GM20431 (cell line): ENCODE measurements around the gene MBD5.

ENCODE experiments used
- in situ Hi-C: fragments of 300-500 bp; cut with MseI, MboI; formaldehyde crosslinking; loops from one replicate; pipeline ENCODE4 v1.15.0; 2020; ENCODE audit warnings: low sequenced_read_pairs; ENCODE audit not compliant: unreplicated experiment

The MBD5 gene

GRCh38 chr2:148102641-148103040 is 81.8 kb downstream of the MBD5 start:
- in situ Hi-C loops: no loop called here

DNA sequence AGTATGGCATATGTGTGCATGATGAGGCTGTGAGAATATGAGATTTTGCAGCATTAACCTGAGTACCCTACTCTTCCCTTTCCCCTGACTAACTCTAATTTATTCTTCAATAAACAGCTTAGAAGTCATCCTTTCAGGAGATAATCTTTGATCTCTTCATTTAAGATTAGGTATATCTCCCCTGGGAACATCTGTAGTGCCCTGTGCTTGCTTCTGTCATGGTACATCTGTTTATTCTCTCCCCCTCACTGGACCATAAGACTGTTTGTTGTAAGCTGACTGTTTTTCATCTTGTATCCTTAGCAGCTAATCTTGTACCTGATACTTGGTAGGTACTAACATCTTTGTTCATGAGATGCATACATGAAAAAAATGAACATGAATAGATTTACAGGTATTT is 83.1 kb downstream of the MBD5 start:
- in situ Hi-C loops: no loop called here

GRCh38 chr2:148106331-148106730 is 85.4 kb downstream of the MBD5 start:
- in situ Hi-C loops: no loop called here

DNA sequence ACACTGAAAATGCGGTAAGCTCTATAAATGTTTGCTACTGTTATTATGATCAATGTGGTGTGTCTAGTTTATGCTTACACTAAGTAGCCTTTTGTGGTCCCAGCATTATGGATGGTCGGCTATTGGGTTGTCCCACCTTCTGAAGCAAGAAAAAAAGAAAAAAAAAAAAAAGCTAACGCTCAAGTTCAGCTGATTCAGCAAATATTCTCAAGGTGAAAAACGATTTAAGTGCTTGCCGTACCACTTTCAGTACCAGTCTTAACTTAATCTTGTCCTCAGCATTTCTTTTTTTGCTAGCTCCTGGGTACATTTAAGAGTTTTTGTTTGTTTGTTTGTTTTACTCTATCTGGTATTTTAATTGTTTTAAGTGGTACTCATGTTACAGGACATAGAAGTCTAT is 87.5 kb downstream of the MBD5 start:
- in situ Hi-C loops: no loop called here

GRCh38 chr2:148110184-148110583 is 89.3 kb downstream of the MBD5 start:
- in situ Hi-C loops: no loop called here

DNA sequence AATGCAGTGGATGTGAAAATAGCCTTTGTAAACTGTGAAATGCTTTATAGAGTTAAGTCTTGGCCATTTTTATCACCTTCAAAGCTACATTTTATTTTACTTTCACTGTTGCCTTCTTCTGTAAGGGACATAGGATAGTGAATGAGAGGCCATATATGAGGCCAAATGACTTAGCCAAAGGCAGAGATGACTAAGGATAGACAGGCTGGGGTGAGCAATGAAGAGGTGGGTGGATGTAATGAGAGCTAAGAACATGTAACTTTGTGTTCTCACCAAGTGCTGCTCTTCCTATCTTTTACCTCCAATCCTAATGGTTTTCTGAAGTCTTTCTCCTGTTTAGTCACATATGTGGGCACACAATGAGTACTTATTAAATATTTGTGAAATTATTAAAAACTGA is 101.9 kb downstream of the MBD5 start:
- in situ Hi-C loops: no loop called here

GRCh38 chr2:148124271-148124670 is 103.4 kb downstream of the MBD5 start:
- in situ Hi-C loops: no loop called here

- in situ Hi-C loops: no loop called here
These were observed 109.7 kb downstream of the MBD5 start for GRCh38 chr2:148130581-148130980.

GRCh38 chr2:148132412-148132811 is 111.5 kb downstream of the MBD5 start:
- in situ Hi-C loops: no loop called here

DNA sequence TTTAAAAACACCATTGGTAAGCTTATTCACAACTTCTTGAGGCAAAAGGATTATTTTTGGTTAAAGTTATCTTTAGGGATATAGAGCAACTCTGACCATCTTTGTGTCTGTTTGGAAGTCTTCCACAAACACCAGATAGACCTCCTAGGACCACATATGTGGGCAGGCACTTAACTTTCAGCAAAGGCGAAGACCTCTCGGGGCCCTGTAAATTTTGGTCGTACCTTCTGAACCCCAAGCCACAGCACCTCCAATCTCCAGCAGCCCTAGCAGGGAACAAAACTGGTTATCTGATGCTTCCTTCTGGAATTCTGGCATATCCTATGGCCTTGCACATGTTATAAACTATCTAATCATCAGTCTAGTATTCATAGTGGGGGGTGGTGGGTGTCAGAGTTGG is 114.8 kb downstream of the MBD5 start:
- in situ Hi-C loops: no loop called here

DNA sequence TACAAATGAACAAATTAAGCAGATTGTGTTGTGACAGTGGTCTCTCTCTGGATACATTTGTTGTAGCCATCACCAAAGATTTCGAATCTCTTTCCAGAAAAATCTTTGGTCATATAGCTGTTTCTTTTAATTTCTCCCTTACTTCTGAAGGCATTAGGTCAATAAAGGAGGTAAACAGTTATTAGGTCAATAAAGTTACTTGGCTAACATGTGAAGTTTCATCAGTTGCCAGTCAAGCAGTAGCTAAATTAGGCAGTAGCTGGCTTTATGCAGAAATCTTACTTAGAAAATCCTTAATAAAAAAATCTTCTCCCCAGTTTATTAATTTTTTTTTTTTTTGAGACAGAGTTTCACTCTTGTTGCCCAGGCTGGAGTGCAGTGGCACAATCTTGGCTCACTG is 115.5 kb downstream of the MBD5 start:
- in situ Hi-C loops: no loop called here

- in situ Hi-C loops: no loop called here
These were observed 141.1 kb downstream of the MBD5 start for GRCh38 chr2:148161909-148162435.

- in situ Hi-C loops: no loop called here
These were observed 142.0 kb downstream of the MBD5 start for GRCh38 chr2:148162871-148163270.

- in situ Hi-C loops: no loop called here
These were observed 145.1 kb downstream of the MBD5 start for GRCh38 chr2:148165975-148166374.

DNA sequence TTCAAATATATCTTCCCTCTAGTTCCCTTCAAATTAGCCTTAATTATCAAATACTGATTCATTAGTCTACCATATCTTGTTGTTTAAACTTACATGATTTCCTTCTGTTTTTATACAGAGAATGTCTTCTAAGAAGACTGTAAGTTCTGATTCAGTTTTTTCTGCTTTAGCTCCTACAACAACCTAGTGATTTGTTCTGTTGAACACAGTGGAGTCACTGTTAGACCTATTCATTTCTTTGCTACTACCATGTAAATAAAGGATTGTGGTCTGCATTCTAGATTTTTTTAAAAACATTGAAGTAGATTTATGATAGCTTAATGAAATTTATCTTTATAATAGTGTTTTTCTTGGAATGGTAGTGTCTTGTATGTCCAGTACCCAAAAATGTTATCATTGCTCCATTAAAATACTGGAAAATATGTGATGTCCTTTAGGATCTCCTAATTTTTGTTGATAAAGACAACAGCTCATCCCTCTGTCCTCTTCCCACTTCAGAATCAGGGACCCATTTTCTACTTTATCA is 146.4 kb downstream of the MBD5 start:
- in situ Hi-C loops: no loop called here

DNA sequence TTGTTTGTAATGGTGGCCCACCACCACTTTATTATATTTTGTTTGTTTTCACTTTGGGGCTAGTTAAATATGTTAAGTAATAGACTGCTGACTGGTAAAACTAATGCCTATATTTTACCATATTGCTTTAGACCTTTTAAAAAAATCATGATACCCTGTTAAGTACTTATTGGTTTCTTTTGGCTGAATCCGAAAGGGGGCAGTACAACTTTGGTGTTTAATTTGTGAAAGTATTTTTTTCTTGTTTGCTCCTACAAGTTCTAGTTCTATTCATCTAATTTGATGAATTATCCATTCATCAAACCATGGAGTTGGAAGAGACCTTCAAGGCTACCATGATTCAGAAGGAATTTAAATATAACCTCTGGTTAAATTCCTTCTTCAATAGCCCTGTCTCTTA is 147.0 kb downstream of the MBD5 start:
- in situ Hi-C loops: no loop called here

GRCh38 chr2:148172131-148172753 is 151.4 kb downstream of the MBD5 start:
- in situ Hi-C loops: no loop called here

GRCh38 chr2:148173168-148173567 is 152.3 kb downstream of the MBD5 start:
- in situ Hi-C loops: no loop called here

DNA sequence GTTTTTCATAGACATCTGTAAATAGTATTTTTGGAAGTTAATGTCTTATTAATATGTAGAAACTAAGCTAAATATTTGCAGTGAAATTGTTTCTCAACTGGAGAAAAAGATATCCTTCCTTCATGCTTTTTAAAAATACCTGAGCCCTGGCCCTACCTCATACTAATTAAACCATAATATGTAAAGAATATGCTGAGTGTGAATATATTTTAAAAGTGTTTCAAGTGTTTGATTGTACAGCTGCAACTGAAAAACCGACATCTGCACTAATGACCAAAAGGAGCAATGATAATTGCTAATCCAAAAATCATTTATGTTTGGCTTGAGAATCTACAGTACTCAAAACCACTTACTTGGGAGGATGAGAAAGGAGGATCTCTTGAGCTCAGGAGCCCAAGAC is 156.7 kb downstream of the MBD5 start:
- in situ Hi-C loops: no loop called here

GRCh38 chr2:148179724-148180123 is 158.8 kb downstream of the MBD5 start:
- in situ Hi-C loops: no loop called here

DNA sequence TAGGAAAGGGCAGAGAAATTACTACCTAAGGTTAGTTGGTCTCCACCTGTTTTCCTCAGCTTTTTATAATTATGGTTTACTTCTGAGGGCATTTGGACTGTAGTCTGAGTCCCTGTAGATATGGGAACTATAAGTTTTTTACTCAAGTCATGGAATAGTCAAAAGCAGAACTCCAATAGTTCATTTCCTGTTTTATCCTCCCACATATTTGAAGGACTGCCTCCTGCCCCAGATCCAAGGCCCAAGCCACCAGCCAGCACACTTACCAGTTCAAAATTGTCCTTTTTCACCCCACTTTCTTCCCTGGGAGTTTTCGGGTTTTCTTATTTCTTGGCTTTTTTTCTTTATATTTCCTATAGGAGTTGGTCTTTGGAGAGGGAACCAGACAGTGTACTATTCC is 164.1 kb downstream of the MBD5 start:
- in situ Hi-C loops: no loop called here

DNA sequence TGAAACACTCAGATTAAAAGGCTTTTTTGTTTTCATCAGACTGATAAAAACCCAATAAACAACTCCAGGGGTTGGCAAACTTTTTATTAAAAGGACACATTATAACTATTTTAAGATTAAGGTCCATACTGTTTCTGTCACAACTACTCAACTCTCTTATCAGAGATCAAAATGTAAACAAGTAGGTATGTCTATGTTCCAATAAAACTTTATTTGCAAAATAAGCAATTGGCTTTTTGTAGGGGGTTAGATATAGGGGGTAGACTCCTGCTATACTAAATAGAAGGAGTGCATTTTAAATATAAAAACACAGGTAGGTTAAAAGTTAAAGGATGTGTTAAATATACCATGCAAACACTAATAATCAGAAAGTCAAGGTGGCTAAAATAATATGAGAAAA is 174.0 kb downstream of the MBD5 start:
- in situ Hi-C loops: no loop called here
